ENCODE measurements around the gene FGFR2.

GRCh38 chr10:121574519-121575166 lies 23.6 kb downstream of the FGFR2 start:
- TF ChIP-seq POLR2A (IDR thresholded peaks at IDR 0.05; ENCODE audit: extremely low read depth, insufficient read length) (no peak), CTCF (IDR thresholded peaks at IDR 0.05; ENCODE audit: low read depth, low read length) (no peak), MAX (IDR thresholded peaks at IDR 0.05; ENCODE audit: low read depth, low read length) (no peak)

Data from NB4 (cell line).